OCI-LY7 (cell line): Measurements from ENCODE around the gene GGCT.

Source experiments
- EZH2phosphoT487 ChIP-seq: fragments of 200-600 bp; sonication (generic); IDR thresholded peaks from 2 replicates; pipeline ENCODE4 v1.6.1; 2018; ENCODE audit warnings: low read depth, borderline replicate concordance, mild to moderate bottlenecking, mixed run types, antibody characterized with exemption, low read length, moderate library complexity, mixed read lengths
- TF ChIP-seq, protein P1 (sequence below): fragments of 200-600 bp; sonication (generic); conservative IDR thresholded peaks from 2 replicates; pipeline ENCODE4 v1.5.1; 2014; ENCODE audit warnings: mild to moderate bottlenecking, antibody characterized with exemption, low read length, moderate library complexity, mixed read lengths

DNA sequence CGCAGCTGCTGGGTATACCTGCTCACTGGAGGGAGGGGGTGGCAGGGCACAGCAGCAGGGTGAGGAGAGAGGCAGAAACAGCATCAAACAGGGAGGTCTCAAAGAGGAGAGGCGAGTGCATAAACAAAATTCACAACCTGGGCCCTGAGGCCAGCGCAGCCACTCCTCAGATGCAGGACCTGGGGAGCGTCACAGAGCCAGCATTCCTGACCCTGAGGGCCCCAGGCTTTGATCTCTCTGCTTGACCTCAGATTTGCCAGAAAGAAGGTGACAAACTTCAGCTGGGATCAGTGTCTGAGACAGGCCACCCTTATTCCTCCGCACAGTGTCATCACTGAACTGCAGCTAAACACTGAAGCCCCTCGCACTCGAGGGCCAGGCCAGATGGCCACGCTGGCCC, 51.6 kb downstream of the GGCT start:
- TF ChIP-seq, protein P1, sequence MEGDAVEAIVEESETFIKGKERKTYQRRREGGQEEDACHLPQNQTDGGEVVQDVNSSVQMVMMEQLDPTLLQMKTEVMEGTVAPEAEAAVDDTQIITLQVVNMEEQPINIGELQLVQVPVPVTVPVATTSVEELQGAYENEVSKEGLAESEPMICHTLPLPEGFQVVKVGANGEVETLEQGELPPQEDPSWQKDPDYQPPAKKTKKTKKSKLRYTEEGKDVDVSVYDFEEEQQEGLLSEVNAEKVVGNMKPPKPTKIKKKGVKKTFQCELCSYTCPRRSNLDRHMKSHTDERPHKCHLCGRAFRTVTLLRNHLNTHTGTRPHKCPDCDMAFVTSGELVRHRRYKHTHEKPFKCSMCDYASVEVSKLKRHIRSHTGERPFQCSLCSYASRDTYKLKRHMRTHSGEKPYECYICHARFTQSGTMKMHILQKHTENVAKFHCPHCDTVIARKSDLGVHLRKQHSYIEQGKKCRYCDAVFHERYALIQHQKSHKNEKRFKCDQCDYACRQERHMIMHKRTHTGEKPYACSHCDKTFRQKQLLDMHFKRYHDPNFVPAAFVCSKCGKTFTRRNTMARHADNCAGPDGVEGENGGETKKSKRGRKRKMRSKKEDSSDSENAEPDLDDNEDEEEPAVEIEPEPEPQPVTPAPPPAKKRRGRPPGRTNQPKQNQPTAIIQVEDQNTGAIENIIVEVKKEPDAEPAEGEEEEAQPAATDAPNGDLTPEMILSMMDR = no peak
- no peak for TF ChIP-seq EZH2phosphoT487
